ENCODE data around the gene CCT5.
"Not testable (repeated sequence)": the region's sequence is repeated elsewhere in the genome, so short reads cannot be mapped to it uniquely, and the experiment has no call there.

Gene CCT5

DNA sequence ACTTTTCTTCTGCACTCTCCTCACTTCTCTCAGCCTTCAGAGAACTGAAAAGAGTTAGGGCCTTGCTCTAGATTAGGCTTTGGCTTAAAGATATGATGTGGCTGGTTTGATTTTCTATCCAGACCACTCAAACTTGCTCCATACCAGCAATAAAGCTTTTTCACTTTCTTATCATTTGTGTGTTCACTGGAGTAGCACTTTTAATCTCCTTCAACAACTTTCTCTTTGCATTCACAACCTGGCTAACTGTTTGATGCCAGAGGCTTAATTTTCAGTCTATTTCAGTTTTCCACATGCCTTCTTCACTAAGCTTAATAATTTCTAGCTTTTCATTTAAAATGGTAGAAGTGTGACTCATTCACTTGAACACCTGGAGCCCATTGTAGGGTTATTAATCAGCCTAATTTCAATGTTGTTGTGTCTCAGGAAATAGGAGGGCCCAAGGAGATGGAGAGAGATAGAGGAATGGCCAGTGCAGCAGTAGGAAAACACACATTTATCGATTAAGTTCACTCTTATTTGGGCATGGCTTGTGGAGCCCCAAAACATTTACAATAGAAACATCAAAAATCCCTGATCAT lies 6.3 kb upstream of the CCT5 start:
- Histone ChIP-seq H4K20me1 (ENCODE audit: insufficient read depth, low read length) (no peaks in the 10 kb centered on the region), H3K9me3 (ENCODE audit: insufficient read depth, low read length) (no peaks in the 10 kb centered on the region), H3K9ac (ENCODE audit: low read length) (no peak overlapping the region), H3K36me3 (replicated peaks; ENCODE audit: low read depth, low read length) (no peaks in the 10 kb centered on the region), H3K4me1 (ENCODE audit: low read length) (peaks cover 6% of the 10 kb centered on the region; the same call in 1 of the 2 replicates), H3K27ac (ENCODE audit: low read length) (no peak overlapping the region), H3K4me3 (ENCODE audit: low read length) (no peak overlapping the region), H3K4me2 (ENCODE audit: low read length) (no peak overlapping the region), H2AFZ (ENCODE audit: low read depth, low read length) (no peak overlapping the region), H3K27me3 (ENCODE audit: low read depth, low read length) (no peaks in the 10 kb centered on the region), H3K79me2 (ENCODE audit: low read length) (peaks cover 18% of the 10 kb centered on the region)
- TF ChIP-seq, protein P1, sequence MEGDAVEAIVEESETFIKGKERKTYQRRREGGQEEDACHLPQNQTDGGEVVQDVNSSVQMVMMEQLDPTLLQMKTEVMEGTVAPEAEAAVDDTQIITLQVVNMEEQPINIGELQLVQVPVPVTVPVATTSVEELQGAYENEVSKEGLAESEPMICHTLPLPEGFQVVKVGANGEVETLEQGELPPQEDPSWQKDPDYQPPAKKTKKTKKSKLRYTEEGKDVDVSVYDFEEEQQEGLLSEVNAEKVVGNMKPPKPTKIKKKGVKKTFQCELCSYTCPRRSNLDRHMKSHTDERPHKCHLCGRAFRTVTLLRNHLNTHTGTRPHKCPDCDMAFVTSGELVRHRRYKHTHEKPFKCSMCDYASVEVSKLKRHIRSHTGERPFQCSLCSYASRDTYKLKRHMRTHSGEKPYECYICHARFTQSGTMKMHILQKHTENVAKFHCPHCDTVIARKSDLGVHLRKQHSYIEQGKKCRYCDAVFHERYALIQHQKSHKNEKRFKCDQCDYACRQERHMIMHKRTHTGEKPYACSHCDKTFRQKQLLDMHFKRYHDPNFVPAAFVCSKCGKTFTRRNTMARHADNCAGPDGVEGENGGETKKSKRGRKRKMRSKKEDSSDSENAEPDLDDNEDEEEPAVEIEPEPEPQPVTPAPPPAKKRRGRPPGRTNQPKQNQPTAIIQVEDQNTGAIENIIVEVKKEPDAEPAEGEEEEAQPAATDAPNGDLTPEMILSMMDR (IDR thresholded peaks at IDR 0.05; ENCODE audit: low read depth, low read length): no peak
- no peak for TF ChIP-seq EZH2phosphoT487 (IDR thresholded peaks at IDR 0.05; ENCODE audit: low read depth)

DNA sequence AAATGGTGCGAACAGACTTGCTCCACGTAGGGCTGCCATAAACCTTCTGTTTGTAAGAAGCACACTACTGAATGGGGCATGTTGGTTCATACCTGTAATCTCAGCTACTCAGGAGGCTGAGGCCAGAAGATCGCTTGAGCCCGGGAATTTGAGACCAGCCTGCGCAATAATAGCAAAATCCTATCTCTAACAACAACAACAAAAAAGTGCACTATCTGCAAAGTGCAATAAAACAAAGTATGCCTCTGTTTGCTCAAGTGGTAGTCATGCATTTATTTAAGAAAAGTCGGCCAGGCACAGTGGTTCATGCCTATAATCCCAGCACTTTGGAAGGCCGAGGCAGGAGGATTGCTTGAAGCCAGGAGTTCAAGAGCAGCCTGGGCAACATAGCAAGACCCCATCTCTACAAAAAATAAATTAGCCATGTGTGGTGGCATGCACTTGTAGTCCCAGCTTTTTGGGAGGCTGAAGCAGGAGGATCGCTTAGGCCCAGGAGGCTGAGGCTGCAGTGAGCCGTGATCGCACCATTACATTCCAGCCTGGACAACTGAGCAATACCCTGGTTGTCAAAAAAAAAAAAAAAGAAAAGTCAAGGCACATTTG lies 5.6 kb upstream of the CCT5 start:
- no peak overlapping the region for H3K9ac ChIP-seq (ENCODE audit: low read length)
- no peaks in the 10 kb centered on the region for H3K27me3 ChIP-seq (ENCODE audit: low read depth, low read length)
- no peaks in the 10 kb centered on the region for H4K20me1 ChIP-seq (ENCODE audit: insufficient read depth, low read length)
- no peak overlapping the region for H3K4me3 ChIP-seq (ENCODE audit: low read length)
- H3K4me1 ChIP-seq (ENCODE audit: low read length): peaks cover 7% of the 10 kb centered on the region; the same call in 1 of the 2 replicates
- H2AFZ ChIP-seq (ENCODE audit: low read depth, low read length): no peak overlapping the region
- H3K9me3 ChIP-seq (ENCODE audit: insufficient read depth, low read length): no peaks in the 10 kb centered on the region
- TF ChIP-seq EZH2phosphoT487 (IDR thresholded peaks at IDR 0.05; ENCODE audit: low read depth): no peak
- TF ChIP-seq, protein P1 (IDR thresholded peaks at IDR 0.05; ENCODE audit: low read depth, low read length): no peak
- H3K36me3 ChIP-seq (replicated peaks; ENCODE audit: low read depth, low read length): no peaks in the 10 kb centered on the region
- peaks cover 25% of the 10 kb centered on the region for H3K79me2 ChIP-seq (ENCODE audit: low read length)
- H3K27ac ChIP-seq (ENCODE audit: low read length): no peak overlapping the region
- no peak overlapping the region for H3K4me2 ChIP-seq (ENCODE audit: low read length)

DNA sequence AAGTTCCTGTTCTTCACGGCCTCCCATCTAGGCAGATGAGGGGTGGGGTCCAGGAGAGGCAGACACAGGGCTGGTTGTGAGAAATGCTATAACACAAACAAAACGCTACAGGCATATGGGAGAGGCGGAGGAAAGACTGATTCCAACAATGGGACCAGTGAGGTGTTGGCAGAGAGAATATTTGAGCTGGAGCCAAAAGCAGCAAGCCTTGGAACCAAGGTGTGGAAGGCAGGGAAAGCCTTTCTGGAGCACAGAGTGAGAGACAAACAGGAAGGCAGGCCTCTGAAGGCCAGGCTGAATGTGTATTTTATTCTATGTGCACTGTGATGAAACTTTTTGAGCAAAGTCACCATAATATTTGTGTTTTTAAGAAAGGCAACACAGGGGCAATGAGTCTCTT lies 3.3 kb upstream of the CCT5 start:
- TF ChIP-seq EZH2phosphoT487 (IDR thresholded peaks at IDR 0.05; ENCODE audit: low read depth): no peak
- TF ChIP-seq, protein P1 (IDR thresholded peaks at IDR 0.05; ENCODE audit: low read depth, low read length): no peak
- H3K27me3 ChIP-seq (ENCODE audit: low read depth, low read length): no peaks in the 10 kb centered on the region
- no peaks in the 10 kb centered on the region for H3K9me3 ChIP-seq (ENCODE audit: insufficient read depth, low read length)
- H3K9ac ChIP-seq (ENCODE audit: low read length): no peak overlapping the region
- H3K4me2 ChIP-seq (ENCODE audit: low read length): no peak overlapping the region
- peaks cover 44% of the 10 kb centered on the region for H3K79me2 ChIP-seq (ENCODE audit: low read length)
- no peak overlapping the region for H2AFZ ChIP-seq (ENCODE audit: low read depth, low read length)
- H3K4me1 ChIP-seq (ENCODE audit: low read length): peaks cover 11% of the 10 kb centered on the region
- H4K20me1 ChIP-seq (ENCODE audit: insufficient read depth, low read length): peaks cover 7% of the 10 kb centered on the region
- H3K27ac ChIP-seq (ENCODE audit: low read length): no peak overlapping the region
- H3K4me3 ChIP-seq (ENCODE audit: low read length): no peak overlapping the region
- peaks cover 2% of the 10 kb centered on the region for H3K36me3 ChIP-seq (replicated peaks; ENCODE audit: low read depth, low read length)

DNA sequence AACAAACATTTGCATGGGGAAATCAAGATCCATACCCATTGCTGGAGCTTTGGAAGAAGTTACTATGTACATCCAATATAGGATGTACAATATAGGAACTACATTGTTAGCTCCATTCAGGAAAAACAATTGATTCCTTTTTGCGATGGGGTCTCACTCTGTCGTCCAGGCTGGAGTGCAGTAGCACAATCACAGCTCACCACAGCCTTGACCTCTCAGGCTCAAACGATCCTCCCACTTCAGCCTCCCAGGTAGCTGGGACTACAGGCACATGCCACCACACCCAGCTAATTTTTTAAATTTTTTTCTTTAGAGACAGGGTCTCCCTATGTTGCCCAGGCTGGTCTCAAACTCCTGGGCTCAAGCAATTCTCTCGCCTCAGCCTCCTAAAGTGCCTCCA lies 2.9 kb upstream of the CCT5 start:
- H3K4me1 ChIP-seq (ENCODE audit: low read length): peaks cover 15% of the 10 kb centered on the region
- not testable (repeated sequence) for H3K36me3 ChIP-seq (replicated peaks; ENCODE audit: low read depth, low read length); H3K27ac ChIP-seq (ENCODE audit: low read length); H3K4me2 ChIP-seq (ENCODE audit: low read length); H3K4me3 ChIP-seq (ENCODE audit: low read length); H3K9me3 ChIP-seq (ENCODE audit: insufficient read depth, low read length); H2AFZ ChIP-seq (ENCODE audit: low read depth, low read length); H3K27me3 ChIP-seq (ENCODE audit: low read depth, low read length); H3K9ac ChIP-seq (ENCODE audit: low read length)
- H4K20me1 ChIP-seq (ENCODE audit: insufficient read depth, low read length): peaks cover 11% of the 10 kb centered on the region
- H3K79me2 ChIP-seq (ENCODE audit: low read length): peaks cover 49% of the 10 kb centered on the region

Data from OCI-LY3 (cell line).